ENCODE data around the gene CTDSP2. TPM values are rescaled to one million over a fixed set of nuclear protein-coding genes. Genes with fewer than 3 reads are reported as not detected.

CTDSP2 gene
- total RNA-seq, 1 donor = 64.8 TPM

DNA sequence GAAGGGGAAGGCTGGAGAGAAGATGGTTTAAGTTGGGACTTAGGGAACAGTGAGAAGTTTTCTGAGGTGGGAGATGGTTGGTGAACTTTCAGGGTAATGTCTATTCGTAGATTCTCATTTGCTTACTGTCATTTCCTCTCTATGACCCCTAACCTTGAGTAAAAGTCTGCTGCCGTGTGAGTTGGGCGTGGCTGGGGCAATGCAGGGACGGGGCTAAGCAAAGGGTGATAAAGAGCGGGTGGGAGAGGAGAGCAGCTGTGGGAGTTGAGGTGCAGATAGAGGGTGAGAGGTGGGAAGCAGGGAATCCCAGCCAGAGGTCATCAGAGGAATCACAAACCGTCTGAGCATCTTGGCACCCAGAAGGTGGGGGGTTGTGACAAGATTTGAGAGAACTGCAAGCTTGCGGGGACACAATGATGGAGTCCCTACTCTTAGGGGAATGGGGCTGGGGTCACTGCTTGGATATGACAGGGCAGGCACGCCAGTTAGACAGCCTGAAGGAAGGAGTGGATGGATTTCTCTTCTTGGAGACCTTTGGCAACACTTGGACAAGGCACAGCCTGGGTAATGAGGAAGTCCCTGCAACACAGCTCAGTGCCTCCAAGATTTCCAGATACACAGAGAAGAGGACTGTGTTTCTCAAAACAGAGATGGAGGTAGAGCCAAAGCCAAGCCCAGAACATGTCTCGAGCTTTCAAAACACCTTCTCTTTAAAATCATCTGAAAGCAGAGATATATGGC, 45.9 kb upstream of the CTDSP2 start:
- no peak overlapping the region for H3K4me3 ChIP-seq (ENCODE audit: low read depth, low read length)
- DNase-seq (ENCODE audit: low read depth) = no peak
- TF ChIP-seq, protein P1, sequence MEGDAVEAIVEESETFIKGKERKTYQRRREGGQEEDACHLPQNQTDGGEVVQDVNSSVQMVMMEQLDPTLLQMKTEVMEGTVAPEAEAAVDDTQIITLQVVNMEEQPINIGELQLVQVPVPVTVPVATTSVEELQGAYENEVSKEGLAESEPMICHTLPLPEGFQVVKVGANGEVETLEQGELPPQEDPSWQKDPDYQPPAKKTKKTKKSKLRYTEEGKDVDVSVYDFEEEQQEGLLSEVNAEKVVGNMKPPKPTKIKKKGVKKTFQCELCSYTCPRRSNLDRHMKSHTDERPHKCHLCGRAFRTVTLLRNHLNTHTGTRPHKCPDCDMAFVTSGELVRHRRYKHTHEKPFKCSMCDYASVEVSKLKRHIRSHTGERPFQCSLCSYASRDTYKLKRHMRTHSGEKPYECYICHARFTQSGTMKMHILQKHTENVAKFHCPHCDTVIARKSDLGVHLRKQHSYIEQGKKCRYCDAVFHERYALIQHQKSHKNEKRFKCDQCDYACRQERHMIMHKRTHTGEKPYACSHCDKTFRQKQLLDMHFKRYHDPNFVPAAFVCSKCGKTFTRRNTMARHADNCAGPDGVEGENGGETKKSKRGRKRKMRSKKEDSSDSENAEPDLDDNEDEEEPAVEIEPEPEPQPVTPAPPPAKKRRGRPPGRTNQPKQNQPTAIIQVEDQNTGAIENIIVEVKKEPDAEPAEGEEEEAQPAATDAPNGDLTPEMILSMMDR (IDR thresholded peaks at IDR 0.05; ENCODE audit: insufficient read depth, low read depth, low read length) = no peak

DNA sequence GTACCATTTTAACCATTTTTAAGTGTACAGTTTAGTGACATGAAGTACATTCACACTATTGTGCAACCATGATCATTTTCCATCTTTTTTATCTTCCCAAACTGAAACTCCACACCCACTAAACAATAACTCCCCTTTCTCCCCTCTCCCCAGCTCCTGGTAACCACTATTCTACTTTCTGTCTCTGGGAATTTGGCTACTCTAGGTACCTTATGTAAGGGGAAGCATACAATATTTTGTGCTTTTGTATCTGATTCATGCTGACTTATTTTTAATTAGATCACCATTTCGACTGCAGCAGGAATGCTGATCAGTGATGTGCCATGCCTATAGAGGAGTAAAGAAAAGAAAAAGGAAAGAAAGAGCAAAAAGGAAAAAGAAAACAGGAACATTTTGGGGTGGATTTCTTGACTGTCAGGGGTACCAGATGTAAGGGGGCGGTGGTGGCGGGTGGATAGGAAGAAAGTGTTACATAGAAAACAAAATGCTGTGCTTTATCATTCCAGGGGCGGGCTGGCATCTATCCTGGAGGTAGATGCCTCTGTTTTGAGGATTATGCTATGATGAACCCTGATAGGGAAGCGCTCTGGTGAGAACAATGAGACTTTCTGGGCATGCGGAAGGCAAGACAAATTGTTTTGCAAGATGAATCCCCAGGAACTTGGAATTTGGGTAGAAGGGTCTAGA, 45.2 kb upstream of the CTDSP2 start:
- TF ChIP-seq, protein P1 (IDR thresholded peaks at IDR 0.05; ENCODE audit: insufficient read depth, low read depth, low read length) = no peak
- peak; percentile 8 for DNase-seq (ENCODE audit: low read depth)
- H3K4me3 ChIP-seq (ENCODE audit: low read depth, low read length) = no peak overlapping the region

DNA sequence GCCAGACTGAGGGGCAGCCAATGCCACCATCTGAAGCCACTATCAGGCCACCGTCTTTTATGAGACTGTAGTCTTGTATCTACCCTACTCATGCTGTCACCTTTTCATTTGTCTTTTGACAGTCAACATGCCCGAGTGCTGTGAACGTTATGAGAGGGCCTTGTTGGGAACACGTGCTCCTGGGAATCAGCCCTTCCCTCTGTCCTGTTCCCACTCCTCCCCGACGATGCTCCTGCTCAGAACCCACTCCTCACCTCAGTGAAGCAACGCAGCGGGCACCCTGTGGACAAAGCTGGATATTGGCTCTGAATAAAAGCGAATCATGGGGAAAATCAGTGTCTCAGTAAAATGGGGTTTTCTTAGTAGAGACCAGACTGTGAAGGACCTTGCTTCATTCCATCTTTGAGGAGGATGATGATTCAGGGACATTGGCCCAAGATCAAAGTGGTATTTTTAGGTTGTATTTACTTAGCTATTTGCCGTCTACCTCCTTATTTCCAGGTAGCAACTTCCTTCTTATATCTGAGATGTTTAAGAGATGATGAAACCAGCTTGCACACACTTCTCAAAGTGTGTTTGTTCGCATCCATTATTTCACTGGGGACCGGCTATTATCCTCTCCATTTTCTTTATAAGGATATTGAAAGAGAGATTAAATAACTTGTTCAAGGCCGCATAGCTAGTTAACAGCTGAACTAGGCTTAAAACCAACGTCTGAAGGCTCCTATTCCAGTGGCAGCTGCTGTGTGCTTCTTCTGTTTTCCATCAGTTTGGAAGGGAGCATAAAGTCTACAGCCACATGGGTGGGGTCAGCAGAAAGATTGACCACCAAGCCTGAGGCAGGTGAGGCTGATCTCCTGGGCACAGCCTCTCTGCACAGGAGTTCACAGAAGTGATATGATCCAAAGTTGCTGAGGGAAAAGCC, 43.9 kb upstream of the CTDSP2 start:
- TF ChIP-seq, protein P1 (IDR thresholded peaks at IDR 0.05; ENCODE audit: insufficient read depth, low read depth, low read length) = no peak
- H3K4me3 ChIP-seq (ENCODE audit: low read depth, low read length) = no peak overlapping the region
- peak; percentile 18 for DNase-seq (ENCODE audit: low read depth)

GRCh38 chr12:57889500-57889989, 43.0 kb upstream of the CTDSP2 start:
- peak overlapping the region; percentile 1 for H3K4me3 ChIP-seq (ENCODE audit: low read depth, low read length)
- TF ChIP-seq, protein P1 (IDR thresholded peaks at IDR 0.05; ENCODE audit: insufficient read depth, low read depth, low read length) = no peak
- peak; percentile 96 for DNase-seq (ENCODE audit: low read depth)

DNA sequence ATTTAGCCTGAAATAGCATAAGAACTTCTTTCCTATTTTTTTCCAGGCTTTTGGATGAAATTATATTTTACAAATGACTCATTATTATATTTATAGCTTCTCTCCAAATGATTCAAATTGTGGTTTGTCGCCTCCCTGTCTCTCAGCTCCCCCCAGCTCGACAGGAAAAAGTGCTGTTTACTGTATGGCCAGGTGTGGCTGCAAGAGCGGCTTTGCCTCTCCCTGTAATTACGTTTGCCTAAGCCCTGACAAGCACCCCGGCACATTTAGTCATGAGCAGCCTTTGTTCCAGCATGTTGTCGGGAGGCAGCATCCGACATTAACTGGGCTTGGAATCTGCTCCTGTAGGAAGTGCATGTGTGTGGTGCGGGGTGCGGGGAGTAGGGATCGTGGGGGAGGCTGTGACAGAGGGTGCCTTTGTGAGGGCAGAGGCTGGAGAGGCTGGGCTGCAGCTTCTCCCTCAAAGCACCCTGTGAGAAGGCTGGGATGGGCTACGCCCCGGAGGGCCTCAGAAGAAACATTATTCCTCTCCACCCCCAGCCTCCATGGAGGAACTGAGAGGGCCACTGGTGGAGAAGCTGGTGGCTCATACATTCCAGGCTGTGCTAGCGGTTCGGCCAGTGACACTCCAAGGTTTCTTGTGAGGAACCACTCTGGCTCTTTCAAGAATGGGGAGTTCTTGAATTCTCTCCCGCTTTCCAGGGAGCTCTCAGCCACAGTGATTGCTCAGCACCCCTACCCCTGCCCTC, 42.1 kb upstream of the CTDSP2 start:
- TF ChIP-seq, protein P1 (IDR thresholded peaks at IDR 0.05; ENCODE audit: insufficient read depth, low read depth, low read length) = no peak
- peak; percentile 67 for DNase-seq (ENCODE audit: low read depth)

More for the DNA sequence above, 42.1 kb upstream of the CTDSP2 start:
- no peak overlapping the region for H3K4me3 ChIP-seq (ENCODE audit: low read depth, low read length)

Data from fibroblast of villous mesenchyme (primary cell).